GM19395 (cell line): ENCODE measurements around the gene NGFR.
"Not testable (repeated sequence)": the region's sequence is repeated elsewhere in the genome, so short reads cannot be mapped to it uniquely, and the experiment has no call there.

Experiments
- ATAC-seq: cut with Tn5 transposase; IDR thresholded peaks from one replicate; pipeline ENCODE4 v1.9.1; 2021; ENCODE audit warnings: mild to moderate bottlenecking, moderate library complexity; ENCODE audit not compliant: unreplicated experiment

The NGFR gene

DNA sequence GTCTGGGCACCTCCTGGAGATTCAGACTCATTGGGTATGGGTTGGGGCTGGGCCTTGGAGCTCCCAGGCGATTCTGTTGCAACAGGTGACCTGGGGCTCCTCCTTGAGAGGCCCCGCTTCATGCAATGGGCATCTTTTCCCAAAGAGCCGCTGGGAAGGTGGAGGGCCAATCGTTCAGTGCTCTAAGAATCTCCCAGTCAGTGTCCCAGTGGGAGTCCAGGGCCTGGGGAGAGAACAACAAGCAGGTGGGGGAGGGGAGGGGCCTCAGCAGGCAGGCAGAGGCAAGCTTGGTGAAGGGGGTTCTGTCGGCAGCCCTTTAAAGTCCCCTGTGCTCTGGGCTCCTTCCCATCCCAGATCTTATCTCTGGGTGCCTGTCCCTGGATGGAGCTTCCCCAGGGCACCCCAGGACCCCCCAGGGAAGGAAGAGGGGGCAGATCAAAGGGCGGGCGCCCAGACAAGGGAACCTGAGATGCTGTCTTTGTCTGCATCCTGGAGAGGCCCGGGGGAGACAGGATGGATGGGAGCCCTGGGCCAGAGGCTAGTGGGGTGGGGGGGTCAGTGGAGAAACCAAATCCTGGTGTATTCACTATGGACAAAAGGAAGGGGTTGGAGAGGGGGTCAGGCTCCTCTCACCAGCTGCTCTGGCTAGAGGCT, 50.0 kb downstream of the NGFR start:
- no peak for ATAC-seq

DNA sequence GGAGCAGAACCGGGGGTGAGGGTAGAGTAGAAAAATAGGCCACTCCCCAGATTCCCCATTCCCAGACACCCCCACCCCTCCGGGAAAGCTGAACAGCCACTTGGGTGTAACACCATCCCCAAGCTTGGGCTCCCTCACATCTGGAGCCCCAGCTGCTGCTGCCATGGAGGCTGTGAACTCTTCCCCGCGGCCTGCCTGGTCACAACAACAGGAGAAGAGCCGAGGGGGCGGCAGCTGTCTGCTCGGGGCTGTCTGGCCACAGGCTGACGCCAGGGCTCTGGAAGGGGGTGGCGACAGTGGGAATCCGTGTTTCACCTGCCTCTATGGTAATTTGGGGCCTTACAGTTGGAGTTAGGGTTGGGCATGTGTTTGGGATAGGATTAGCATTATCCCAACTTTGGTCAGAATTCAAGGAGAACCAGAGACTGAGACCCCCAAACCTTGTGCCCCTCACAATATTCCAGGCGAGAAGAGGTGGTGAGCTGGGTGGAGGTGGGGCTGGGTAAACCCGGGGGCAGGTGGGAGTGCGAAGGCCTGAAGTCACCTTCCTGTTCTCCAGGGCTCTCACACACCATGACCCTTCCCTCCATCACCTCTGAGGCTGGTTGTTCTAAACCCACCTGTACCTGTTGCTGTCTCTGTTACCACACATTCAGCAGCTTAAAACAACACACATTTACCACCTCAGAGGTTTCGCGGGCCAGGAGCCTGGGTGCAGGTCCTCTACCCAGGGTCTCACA, 50.9 kb downstream of the NGFR start:
- ATAC-seq: no peak

DNA sequence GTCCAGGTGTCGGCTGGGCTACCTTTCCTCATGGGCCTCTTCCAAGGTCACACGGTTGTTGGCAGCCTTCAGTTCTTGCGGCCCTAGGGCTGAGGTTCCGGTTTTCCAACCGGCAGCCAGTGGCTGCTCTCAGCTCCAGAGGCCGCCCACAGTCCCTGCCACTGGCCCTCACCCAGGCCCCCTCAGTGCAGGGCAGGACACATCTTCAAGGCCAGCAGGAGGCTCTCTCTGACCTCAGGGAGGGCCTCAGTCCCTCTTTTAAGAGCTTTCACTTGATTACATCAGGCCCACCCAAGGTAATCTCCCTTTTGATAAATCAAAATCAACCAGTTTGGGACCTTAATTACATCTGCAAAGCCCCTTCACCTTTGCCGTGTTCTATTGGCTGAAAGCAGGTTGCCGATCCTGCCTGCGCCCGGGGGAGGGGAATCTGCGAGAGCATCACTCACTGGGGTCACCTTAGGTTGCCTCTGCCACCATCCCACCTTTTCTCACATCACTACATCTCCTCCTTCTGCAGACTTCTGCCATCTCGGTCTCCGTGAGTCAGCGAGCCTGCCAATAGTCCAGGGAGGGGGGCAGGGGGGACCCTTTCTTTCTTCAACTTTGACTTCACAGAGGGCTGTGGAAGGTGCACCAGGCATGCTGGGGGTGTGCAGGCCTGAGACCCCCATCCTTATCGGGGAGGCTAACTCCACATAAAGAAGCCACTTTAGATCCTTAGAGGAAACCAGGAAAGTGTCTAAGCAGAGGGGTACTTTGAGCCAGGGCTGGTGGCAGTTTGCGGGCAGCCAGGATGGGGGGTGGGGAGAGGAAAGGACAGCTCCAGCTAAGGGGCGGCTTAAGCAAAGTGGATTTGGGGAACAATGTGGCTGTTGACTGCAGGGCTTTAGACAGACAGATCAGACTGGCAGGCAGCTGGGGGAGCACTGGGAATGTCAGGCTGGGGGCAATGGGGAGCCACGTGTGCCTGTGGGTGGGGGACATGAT, 51.7 kb downstream of the NGFR start:
- no peak for ATAC-seq

DNA sequence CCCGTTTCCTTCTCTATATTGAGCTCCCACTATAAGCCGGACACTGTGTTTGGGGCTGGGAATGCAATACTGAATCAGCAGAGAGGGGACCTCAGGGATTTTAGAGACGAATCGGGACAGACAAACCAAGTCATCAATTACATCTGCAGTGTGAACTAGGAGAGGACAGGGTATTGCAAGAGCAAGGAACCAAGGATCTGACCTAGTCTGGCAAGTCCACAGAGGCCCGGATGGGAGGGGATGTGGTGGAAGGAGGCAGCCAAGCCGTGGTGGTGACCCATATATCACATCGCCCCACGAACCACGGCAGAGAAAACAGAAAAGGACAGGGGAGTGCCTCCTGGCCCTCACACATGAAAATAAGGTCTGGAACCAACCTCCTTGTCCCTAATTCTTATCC, 52.5 kb downstream of the NGFR start:
- no peak for ATAC-seq

DNA sequence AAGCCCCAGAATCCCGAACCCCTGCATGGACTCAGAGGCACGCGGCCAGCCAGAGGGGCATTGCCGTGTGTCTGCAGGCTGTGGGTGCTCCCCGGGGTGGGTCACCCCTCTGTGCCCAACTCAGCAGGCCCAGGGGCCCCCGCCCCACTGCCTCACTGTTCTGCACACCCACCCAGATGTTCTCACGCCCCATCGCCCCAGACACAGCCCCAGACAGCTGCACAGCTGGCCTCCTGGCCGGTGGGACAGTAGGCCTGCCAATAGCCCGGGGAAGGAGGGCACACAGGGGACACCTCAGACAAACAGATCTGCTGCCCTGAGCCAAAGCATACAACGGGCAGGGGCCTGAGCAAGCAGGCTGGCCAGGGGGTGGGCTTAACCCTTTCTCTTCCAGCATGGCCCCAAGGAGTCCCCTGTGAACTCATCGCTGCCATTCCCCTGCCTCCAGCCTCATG, 53.0 kb downstream of the NGFR start:
- ATAC-seq: no peak

DNA sequence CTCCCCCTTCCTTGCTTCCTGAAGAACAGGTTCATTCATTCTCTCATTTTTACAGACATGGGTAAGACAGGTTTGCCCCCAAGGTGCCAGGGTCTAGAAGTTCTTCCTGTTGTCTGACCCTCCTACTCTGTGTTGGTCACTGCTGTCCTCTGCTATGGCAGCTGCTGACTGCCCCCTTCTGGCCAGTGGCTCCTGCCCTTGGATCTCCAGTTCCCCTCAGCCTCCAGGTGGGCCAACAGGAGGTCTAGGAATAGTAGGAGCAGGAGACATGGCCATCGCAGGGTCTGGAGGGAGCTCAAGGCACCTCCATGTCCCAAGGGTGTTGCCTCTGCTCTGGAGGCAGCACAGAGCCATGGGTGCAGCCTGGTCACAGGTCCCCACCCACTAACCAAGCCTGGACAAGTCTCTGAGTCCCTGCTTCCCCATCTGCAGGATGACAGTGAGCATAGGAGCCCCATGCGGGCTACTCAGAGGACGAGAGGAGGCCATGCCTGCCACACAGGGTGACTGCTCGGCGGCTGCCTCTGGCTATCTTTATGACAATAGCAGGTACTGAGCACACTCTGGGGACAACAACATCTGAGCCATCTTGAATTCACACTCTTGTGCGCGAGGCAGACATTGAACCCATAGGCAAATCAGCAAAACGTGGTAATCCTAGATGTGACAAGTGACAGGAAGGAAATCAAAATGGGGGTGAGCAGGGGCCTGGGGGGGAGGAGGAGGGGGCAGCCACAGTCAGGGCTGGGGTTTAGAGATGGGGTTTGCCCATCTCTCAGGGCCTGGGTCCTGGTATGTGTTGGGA, 53.6 kb downstream of the NGFR start:
- no peak for ATAC-seq

DNA sequence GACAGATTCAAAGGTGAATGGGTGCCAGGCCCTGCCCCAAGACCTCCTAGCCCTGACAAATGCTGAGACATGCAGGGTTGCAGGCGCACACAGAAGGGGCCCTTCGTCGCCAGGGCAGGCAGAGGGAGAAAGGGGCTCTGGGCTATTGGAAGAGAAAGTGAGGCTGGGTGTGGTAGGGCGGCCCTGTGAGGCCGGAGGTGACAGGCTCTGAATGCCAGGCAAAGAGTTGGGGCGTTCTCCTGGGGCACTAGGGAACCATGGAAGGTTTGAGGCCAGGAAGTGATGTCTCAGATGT, 54.2 kb downstream of the NGFR start:
- ATAC-seq: no peak

DNA sequence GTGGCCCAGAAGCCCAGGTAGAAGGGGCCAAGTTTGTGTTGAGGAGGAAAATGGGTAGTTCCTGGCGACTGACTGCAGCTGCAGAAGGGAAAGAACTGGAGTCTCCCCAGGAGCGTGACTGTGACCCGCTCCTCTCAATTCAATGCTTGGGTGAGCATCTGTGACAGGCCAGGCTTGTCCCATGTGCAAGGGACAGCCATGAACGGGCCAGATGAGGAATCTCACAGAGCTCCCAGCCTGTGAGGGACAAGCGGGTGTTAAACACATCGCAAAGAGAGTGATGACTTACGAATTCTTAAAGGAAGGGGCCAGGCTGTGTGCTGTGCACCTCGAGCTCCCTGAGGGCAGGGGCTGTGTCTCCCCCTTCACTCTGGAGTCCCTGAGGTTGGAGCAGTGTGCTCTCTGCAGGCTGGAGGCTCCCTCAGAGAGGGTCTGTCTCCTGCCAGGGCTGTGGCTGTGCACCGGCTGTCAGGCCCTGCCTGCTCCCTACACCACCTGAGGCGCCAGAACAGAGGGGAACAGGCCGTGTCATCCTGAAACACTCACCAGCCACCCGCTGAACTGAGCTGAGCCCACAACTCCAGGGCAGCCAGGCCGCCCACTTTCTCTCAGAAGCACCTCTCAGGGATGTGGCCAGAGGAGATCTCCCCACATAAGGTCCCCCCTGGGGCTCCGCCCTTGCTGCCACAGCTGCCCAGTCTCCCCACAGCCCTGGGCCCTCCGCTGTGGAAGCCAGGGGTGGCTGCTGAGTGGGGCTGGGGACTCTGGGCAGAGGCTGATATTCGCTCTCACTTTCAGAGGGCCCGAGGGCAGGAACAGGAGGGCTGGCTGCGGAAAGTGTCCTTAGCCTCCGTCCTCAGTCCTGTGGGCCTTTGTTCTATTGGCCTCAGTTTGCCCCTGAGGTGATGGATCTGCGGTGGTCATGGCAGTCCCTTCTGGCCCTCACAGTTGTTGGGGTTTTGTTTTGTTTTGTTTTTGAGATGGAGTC, 54.9 kb downstream of the NGFR start:
- no peak for ATAC-seq

DNA sequence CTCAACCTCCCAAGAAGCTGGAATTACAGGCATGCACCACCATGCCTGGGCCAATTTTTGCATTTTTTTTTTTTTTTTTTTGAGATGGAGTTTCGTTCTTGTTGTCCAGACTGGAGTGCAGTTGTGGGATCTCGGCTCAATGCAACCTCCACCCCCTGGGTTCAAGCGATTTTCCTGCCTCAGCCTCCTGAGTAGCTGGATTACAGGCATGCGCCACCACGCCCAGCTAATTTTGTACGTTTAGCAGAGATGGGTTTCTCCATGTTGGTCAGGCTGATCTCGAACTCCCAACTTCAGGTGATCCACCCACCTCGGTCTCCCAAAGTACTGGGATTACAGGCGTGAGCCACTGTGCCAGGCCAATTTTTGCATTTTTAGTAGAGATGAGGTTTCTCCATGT, 55.7 kb downstream of the NGFR start:
- not testable (repeated sequence) for ATAC-seq

DNA sequence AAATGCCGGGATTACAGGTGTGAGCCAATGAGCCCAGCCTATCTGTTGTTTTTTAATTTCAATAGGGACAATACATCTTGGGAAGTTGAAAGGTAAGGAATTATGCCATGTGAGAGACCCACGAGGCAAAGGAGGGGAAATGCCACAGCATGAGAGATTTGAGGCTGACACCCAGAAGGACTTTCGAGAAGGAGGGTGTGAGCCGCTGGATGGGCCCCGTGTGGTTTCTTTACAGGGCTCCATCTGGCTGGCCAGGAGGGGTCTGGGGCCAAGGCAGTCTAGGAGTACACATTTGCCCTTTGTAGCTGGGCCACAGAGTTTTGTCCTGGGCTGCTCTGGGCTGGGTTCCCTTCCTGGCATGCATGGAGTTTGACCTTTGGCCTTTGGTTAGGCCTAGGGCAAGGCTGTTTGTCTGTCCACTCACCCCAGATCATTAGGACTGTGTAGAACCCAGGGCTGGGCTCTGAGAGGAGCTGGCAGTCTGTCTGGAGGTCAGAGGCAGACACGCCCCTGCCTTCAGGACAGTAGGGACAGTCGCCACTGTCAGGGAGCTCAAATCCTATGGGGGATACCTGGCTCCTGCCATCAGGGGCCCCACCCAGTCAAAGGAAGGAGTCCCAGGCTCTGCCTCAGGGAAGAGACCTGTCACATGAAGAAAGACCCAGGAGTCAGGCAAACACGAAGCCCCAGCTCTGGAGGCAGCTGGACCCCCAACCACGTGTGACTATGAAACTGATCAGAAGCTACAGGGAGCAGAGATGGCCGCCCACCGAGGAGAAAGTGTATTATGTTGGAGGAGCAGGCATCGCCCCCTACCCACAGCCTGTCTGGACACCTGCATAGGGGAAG, 56.4 kb downstream of the NGFR start:
- ATAC-seq: no peak

DNA sequence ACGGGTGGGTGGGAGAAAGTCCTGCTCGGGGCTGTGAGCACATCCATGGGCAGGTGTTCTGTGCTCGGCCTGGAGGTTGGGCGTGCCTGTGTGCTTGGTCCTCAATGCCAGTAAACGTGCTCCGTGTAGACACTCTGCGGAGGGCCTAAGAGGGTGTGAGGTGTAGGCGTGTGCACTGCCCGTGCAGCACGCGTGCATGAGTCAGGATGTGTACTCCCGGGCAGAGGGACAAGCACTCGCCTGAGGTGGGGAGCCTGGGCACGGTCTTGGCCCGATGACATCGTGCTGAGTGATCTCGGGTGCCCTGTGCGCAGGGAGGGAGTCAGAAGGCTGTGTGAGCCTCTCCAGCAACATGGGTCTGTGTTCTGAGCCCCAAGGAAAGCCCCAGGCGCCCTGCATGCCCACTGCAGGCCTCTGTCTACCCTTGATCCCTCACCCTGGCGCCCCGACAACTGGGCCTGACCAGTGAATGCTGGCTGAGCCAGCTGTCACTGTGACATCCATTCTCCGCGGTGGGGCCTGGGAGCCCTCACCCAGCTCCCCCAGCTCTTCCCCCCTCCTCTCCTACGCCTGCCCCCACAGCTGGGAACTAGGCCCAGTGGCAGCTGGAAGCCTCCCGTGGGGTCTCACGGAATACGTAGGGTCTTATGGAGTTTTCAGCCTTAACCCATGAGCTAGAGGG, 57.1 kb downstream of the NGFR start:
- no peak for ATAC-seq

DNA sequence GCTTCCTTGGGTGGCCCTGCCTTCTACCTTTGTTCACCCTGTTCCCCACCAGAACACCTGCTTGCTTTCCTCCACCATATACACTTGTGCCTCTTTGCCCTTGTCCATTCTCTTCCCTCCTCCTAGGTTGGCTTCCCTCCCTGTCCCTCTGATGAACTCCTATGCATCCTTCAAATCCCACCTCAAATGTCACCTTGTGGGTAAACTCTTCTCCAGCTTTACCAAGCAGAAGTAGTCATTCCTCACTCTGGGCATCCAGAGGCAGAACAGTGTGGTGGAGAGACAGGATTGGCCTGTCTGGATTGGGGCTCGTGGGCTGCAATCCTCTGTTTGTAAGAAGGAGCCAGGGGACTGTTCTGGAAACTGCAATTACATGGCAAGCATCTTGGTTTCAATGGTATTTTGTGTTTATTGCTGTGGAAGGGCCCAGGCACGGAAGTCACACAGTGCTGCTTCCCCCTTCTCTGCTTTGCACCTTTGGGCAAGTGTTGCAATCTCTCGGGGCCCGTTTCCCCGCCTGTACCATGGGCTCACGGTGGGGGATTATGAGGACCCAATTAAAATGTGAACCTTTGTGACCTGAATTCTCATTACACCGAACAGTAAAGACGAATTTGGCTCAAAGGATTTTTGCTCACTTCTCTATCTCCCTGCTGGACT, 58.7 kb downstream of the NGFR start:
- ATAC-seq: no peak

DNA sequence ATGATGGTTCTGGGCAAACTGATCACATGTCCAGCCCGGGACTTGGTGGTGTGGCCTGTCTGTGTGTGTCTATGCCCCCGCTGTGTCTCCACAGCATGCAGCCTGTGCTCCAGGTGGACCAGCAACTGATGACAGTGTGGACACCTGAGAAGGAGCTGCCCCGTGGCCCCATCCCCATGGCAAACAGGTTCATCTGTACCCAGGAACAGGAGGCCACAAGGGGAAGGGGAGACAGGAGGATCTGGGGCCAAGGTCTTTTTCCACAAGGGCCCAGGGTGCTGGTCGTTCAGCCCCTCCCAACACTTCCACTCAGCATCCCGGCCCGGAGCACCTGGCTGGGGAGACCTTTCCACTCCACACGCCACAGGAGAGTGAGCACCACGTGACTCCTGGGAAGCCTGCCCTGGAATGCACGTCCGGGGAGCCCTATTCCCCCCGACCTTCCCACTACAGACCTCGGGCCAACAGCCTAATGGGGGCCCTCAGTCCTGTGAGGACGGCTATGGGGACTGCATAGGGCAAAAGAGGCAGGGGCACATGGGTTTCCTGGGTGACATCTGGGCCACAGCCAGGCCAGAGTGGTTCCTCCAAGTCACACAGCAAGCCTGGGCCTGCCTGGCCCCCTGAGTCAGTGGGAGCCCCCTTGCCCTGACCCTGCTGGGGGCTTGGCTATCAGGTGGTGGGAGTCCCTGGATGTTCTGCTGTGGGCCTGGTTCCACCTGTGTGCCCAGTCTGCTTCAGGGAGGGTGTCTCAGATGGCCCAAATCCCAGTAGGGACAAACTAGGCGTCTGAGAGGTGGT, 59.8 kb downstream of the NGFR start:
- no peak for ATAC-seq

DNA sequence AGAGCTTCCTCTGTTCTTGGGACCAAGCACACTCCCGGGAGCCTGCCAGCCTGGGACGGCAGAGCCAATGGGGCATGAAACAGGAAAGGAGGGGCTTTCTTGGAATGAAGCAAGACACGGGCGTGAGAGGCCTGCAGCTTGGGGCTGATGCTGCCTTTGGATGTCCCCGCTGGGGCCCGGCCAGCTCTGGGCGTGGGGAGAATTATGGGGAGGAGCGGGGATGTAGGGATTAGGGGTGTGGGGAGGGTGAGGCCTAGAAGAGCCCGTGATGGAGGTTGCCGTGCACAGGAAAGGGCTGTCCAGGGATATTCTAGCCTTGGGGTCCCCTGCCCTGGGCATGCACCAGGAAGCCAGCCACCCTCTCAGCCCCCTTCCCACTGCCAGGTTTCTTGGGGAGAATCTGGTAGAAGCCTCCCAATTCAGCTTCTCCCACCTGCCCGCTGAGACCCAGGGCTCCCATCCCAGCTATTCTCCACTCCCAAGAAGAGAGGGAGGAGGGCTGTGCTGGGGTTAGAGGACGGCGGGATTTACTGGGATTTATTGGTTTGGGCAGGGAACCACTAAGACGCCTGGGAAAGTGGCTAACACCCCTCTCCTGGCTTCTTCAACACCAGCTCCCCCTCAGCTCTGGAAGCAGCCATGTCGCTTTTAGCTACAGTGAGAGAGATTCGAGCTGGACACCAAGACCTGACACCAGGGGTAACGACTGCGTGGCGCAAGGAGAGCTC, 60.6 kb downstream of the NGFR start:
- no peak for ATAC-seq

DNA sequence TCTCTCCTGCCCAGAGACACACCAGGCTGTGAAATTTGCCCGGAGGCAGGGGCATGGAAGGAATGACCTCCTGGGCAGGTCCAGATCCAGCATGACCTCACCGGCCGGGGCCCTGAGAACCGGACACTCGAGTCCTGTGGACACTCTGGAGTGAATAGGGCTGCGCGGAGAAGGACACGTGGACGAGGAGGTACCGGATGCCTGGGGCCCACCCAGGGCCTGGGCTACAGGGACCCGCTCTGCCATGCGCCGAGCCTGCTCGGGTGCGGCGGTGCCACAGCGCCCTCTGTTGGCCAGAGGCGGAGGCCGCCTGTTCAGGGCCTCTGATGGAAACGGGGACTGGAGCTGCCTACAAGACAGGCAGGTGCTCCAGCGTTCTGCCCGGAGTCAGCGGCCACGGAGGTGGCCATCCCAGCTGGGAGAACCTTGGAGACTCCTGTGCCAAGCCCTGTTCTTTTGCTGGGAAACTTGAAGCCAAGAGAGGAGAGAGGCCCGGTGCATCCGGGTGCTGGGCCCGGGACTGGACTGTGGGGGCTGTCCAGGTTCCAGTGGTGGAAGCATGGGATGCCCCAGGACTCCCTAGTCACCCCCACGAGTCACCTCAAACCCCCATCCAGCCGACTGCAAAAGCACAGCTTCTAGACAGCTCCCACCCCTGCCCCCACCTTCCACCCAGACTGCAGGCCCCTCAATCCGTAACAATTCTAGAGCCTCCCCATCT, 61.3 kb downstream of the NGFR start:
- no peak for ATAC-seq
